Erythroblast (primary cell): Measurements from ENCODE around the gene TMEM120B.
"Not testable (repeated sequence)": the region's sequence is repeated elsewhere in the genome, so short reads cannot be mapped to it uniquely, and the experiment has no call there.

Source experiments
- DNase-seq, 2 experiments: peaks; one replicate each; lab custom pipeline; 2025; lab: John Stamatoyannopoulos, UW
- GATA1 ChIP-seq: IDR thresholded peaks from 2 replicates; pipeline ENCODE4 v1.6.1; 2011; ENCODE audit warnings: low read depth, mild to moderate bottlenecking, control low read depth, low read length, moderate library complexity
- POLR2A ChIP-seq: IDR thresholded peaks from 2 replicates; pipeline ENCODE4 v1.6.1; 2011; ENCODE audit warnings: mild to moderate bottlenecking, low read length

TMEM120B gene

DNA sequence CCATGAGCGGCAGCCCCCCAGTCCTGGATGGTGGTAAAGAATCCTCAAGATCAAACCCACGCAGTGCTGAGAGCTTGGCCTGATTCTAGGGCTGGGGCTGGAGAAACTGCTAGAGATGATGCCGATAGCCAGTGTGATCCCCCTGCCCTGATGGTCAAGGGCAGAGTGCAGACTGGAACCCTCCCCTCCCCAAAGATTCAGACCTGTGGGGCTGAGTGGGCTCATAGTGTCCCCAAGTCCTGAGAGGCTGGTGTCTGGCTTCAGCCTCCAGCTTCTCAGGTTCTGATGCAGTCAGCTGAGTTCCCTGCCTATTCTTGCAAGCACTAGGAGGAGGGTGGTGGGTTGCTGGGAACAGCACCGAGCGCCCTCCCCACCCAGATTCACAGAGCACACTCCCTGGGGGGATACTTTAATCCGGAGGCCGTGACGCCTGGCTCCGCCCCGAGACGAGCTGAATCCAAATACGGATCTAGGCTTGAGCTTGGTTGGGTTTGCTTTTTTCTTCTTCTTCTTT, 69.0 kb downstream of the TMEM120B start:
- DNase-seq = no peak

DNA sequence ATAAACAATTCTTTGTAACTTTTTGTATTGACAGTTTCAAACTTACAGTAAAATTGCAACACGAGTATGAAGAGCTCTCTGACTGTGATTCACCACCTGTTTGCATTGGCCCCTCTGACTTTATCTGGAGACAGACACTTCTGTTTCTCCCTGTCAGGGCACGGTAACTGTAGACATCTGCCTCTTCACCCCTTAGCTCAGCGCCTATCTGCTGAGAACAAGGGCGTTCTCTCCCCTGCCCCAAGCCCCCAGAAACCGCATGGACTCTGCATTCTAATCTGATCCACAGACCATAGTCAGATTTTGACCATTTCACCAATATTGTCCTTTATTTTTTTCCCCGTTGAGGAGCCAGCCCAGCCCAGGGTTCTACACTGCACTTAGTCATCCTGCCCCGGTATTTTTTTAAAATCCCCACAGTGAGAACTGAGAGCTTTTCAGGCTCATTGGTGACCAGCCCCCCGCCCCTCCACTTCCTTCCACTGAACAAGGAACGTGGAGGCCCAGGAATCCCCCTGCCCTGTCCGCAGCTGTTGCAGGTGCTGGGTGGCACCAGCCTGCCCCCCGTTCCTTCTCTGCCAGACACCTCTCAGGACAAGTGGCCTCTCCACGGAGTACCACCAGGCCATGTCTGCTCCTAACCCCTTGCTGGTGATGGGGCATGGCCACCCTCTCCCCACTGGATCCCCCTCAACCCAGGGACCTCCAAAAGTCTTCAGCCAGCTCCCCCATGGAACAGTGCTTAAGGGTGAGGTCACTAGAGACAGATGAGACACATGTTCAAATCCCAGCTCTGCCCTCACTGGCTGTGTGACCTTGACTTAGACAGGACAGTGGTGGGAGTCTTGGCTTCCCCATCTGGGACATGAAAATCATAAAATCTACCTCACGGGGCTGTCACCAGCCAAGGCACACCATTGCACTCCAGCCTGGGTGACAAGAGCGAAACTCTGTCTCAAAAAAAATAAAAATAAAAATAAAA, 69.7 kb downstream of the TMEM120B start:
- peak; percentile 72 to 87 for DNase-seq
- no peak for TF ChIP-seq POLR2A
- no peak for TF ChIP-seq GATA1

More for the DNA sequence above, 69.0 kb downstream of the TMEM120B start:
- no peak for TF ChIP-seq POLR2A
- TF ChIP-seq GATA1 = no peak

DNA sequence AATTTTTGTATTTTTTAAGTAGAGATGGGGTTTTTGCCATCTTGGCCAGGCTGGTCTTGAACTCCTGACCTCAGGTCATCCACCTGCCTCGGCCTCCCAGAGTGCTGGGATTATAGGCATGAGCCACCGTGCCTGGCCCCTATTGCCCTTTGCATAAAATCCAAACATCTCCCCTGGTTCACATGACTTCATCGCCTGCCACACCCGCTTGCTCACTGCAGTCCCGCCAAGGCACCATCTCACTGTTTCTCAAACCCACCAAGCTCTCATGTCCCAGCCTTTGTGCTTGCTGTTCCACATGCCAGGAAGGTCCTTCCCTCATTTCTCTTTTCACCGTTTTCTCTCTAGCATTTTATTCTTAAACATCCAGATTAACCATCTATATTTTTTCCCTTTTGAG, 71.2 kb downstream of the TMEM120B start:
- peak in 1 of 2 experiments; percentile 59 for DNase-seq
- TF ChIP-seq GATA1 (no peak), POLR2A (no peak)

DNA sequence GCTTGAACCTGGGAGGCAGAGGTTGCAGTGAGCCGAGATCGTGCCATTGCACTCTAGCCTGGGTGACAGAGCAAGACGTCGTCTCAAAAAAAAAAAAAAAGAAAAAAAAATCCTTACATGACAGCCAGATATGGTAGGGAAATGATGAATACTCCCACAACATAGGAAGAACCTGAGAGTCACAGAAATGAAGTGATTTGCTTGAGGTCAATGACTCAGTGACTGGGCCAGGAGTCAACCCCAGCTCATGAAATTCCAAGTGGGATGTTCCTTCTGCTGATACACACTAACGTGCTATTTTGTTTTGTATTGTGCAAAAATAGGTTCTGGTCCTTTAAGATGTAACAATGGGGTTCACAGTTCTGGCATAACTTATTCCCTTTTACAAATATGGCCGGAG, 71.9 kb downstream of the TMEM120B start:
- peak in 1 of 2 experiments; percentile 17 for DNase-seq
- TF ChIP-seq GATA1 = no peak
- no peak for TF ChIP-seq POLR2A

DNA sequence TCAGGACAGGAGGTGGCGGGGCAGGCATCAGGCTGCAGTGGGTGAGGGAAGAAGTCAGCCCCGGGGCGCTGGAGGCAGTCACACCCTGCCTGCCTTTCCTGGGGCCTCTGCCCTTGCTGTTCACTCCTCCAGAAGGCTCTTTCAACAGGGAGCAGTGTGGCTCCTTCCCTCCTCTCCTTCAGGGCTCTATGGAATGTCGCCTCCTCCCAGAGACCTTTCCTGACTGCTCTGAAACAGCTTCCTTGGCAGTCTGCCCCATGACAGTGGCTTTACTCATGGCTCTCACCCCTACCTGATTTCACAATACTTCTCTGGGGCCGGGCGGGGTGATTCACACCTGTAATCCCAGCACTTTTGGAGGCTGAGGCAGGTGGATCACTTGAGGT, 73.9 kb downstream of the TMEM120B start:
- TF ChIP-seq GATA1 (no peak), POLR2A (no peak)
- no peak for DNase-seq

DNA sequence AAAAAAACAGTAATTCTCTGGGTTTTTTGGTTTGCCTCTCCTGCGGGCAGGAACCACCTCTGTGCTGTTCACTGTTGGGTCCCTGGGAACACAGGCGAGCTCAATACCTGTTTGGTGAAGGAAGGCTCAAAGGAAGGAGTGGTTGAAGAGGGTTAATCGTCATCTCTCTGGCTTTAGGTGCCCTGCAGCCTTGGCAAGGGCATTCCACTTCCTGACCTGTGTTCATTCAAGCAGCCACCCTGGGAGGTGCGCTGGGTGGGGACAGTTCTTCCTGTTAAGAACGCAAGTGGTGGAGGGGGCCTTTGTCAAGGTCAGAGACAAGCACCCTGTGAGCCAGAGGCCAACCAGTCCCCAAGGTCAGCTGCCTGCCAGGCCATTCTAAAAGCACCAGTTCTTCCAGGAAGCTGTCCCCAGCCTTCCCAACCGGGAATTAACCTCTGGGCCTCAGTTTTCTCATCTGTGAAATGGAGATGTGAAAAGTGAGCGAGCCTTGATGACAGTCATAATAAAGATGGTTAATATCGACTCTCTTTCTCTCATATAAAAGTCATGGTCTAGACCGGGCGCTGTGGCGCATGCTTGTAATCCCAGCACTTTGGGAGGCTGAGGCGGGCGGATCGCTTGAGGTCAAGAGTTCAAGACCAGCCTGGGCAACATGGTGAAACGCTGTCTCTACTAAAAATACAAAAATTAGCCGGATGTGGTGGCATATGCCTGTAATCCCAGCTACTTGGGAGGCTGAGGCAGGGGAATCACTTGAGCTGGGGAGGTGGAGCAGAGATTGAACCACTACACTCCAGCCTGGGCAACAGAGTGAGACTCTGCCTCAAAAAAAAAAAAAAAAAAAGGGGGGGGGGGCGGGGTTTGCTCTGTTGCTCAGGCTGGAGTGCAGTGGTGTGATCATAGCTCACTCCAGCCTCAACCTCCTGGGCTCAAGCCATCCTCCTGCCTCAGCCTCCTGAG, 74.8 kb downstream of the TMEM120B start:
- DNase-seq = no peak
- TF ChIP-seq GATA1 (no peak), POLR2A (no peak)

DNA sequence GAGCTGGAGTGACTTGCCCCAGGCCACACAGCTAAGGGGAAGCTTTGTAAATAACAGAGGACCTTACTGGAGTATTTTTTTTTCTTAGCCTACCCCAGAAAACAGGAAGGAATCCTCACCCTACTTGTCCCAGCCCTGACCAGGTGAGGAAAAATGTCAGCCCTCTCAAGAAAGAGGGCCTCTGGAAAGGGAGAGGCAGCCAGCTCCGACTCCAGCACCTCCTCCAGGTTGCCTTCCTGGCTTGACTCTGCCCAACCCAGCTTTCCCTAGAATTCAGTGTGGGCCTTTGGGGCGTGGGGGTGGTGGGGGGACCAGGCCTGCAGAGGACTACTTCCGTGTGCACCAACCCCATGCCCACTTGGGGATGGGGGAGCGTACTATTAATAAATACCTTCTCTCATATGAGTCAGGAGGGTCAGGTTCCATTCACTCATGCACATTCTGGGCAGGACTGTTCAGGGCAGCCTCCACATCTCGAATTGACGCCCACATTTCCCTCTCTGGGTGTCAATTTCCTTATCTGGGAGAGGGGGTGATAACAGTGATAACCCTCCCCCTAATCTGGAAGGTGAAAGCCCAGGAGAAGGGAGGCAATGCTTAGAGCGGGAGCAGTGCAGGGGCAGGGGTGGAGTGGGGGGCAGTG, 75.7 kb downstream of the TMEM120B start:
- DNase-seq = no peak
- no peak for TF ChIP-seq GATA1
- TF ChIP-seq POLR2A = no peak

DNA sequence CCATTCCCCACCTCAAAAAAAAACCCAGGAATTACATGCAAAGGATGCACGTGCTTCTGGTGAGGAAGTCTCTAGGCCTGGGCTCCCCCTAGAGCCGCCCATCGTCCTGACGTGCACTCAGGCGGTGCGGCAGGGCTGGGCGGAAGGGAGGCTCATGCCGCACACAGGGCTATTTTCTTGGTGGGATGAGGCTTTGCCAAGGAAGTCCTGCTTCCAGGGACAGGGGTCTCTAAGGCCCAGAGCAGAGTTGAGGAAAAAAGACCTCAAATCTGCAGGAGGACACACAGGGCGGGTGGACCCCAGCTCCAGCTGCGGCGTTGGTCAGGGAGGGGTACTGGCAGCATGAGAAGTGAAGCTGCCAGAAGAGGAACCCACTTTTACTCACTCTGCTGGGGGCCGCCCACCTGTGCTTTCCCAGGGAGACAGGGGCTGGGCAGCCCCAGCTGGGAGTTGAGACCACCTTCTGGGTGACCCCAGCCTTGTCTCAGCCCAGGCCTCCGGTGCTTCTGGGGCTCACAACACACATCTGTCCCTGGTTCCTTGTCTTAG, 76.8 kb downstream of the TMEM120B start:
- TF ChIP-seq POLR2A = no peak
- TF ChIP-seq GATA1 = no peak
- DNase-seq = peak in 1 of 2 experiments; percentile 32

DNA sequence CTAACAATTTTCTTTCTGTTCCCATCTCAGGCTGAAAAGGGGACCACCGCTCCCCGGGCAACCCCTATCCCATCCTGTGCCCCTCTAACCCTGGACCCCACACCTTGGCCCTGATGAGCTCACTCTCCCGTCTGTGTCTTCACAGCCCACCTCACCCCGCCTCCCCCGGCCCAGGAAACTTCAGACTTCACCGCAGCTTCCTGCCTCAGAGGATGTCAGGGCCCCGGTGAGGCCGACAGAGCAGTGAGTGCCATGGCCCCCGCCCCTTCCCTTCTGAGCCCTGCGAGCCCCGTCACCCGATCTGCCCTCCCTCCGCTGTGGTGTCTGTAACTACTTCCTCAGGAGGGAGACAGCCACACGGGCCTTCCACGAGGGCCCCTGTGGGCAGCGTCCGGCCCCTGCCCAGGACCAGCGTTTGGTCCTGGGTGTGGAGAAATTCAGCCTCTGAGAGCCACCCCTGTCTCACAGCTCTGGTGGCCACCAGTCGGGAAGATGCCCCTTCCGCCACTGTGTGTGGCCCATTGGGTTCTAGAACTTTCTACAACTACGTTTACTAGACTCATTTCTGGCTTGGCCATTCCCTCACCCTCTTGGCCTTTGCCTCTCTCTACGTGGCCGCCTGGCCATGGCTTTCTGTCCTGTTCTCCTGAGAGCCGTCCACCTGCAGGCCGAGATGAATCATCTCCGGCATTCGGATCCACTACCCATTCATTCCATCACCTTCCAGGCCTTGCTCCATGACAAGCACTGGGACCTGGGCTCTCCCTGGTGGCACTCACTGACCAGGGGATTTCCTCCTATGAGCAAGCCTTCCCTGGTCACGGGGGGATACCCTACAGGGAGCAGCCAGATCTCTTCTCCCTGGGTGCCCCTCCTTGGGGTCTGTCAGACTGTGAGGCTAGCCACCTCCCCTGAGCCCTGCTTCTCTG, 77.5 kb downstream of the TMEM120B start:
- DNase-seq = peak in 1 of 2 experiments; percentile 36
- TF ChIP-seq GATA1 = no peak
- TF ChIP-seq POLR2A = no peak

DNA sequence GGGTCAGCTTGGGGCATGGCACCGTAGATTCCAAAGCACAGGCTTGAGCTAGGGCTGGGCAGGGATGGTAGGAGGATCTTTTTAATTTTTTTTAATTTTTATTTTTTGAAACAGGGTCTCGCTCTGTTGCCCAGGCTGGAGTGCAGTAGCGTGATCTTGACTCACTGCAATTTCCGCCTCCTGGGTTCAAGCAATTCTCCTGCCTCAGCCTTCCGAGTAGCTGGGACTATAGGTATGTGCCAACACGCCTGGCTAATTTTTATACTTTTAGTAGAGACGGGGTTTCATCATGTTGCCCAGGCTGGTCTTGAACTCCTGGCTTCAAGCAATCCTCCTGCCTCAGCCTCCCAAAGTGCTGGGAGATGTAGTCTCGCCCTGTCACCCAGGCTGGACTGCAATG, 78.2 kb downstream of the TMEM120B start:
- not testable (repeated sequence) for DNase-seq

DNA sequence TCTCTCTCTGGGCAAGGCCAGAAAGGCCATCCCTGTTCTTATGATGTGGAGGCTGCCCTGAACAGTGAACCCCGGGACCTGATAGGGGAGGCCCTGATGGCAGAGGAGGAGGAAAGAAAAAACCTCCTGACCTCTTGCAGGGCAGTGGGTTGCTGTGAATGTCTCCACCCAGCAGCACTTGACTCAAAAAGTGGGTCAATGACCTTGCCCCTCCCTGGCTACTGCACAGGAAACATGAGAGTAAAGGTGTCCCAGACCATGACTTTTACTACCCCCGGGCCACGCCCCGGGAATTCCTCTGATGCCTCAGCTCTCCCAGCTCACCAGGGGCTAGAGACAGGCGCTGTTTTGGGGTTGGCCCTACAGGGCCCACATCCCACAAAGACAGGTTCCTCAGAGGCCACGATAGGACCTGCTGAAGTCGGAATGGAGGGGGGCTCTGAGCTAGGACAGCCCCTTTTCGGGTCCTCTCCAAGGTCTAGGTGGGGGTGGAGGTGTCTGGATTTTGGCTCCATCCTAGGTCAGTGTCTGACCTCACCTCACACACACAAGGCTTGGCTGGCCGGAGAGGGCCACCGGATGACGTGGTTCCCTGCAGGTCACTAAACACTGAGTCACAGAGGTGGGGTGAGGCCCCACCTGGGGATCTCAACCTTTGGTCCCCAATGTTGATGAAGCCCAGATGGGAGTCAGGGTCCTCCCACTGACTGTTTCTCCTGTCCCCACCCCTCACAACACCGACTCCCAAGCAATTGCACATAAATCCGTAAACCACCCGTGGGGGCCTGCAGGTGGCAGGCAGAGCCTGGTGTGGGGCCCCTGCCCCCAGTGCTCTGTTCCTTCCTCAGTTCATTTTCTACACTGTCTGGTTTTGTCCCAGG, 79.4 kb downstream of the TMEM120B start:
- no peak for DNase-seq

More for the DNA sequence above, 79.4 kb downstream of the TMEM120B start:
- TF ChIP-seq GATA1 (no peak), POLR2A (no peak)
